GM21515 (cell line): ENCODE measurements around the gene ADGRB2.

ENCODE experiments used
- ATAC-seq: cut with Tn5 transposase; IDR thresholded peaks from one replicate; pipeline ENCODE4 v1.9.1; 2021; ENCODE audit not compliant: unreplicated experiment

ADGRB2 gene

GRCh38 chr1:31687601-31688000 lies 76.5 kb downstream of the ADGRB2 start:
- ATAC-seq, result no peak

- ATAC-seq, result no peak
Observed at GRCh38 chr1:31685795-31686194, 78.3 kb downstream of the ADGRB2 start.

- ATAC-seq, result no peak
Observed at GRCh38 chr1:31683997-31684396, 80.1 kb downstream of the ADGRB2 start.

- no peak for ATAC-seq
Observed at GRCh38 chr1:31681415-31681814, 82.7 kb downstream of the ADGRB2 start.

- ATAC-seq, result no peak
Observed at GRCh38 chr1:31679676-31680230, 84.4 kb downstream of the ADGRB2 start.

GRCh38 chr1:31679091-31679490 lies 85.0 kb downstream of the ADGRB2 start:
- ATAC-seq, result no peak

GRCh38 chr1:31678681-31679080 lies 85.5 kb downstream of the ADGRB2 start:
- no peak for ATAC-seq

GRCh38 chr1:31677949-31678348 lies 86.2 kb downstream of the ADGRB2 start:
- no peak for ATAC-seq

GRCh38 chr1:31677401-31677800 lies 86.7 kb downstream of the ADGRB2 start:
- ATAC-seq, result no peak
